Thyroid gland (tissue), 4 donors: ENCODE measurements around the gene RAB1B.

Source experiments
- CTCF ChIP-seq, 6 experiments: fragments of 200-600 bp in 3 of 6; fragments of 450-650 bp in 3 of 6; sonication (generic) in 3 of 6; IDR thresholded peaks; one replicate each; pipeline ENCODE4 v1.5.1; 2016 to 2019; ENCODE audit warnings: antibody characterized with exemption in 6 of 6, mild to moderate bottlenecking in 2 of 6, inconsistent platforms in 1 of 6, moderate library complexity in 1 of 6
- POLR2A ChIP-seq, 2 donors: fragments of 450-650 bp; IDR thresholded peaks; one replicate each; pipeline ENCODE4 v1.6.1; 2017; ENCODE audit warnings: antibody characterized with exemption in 2 of 2, mild to moderate bottlenecking in 2 of 2, moderate library complexity in 1 of 2

GRCh38 chr11:66310324-66310723, 41.9 kb downstream of the RAB1B start:
- TF ChIP-seq POLR2A (IDR thresholded peaks at IDR 0.05) (no peak), CTCF (IDR thresholded peaks at IDR 0.05) (no peak)
